GM18511 (cell line): Measurements from ENCODE around the gene WTAP.
A peak's percentile ranks its signal among the peaks of the same experiment; 100 is the strongest.
"Not testable (repeated sequence)": the region's sequence is repeated elsewhere in the genome, so short reads cannot be mapped to it uniquely, and the experiment has no call there.

Source experiments
- ATAC-seq: cut with Tn5 transposase; IDR thresholded peaks from one replicate; pipeline ENCODE4 v1.9.1; 2021; ENCODE audit warnings: mild to moderate bottlenecking, moderate library complexity; ENCODE audit not compliant: unreplicated experiment

Gene WTAP

GRCh38 chr6:159726918-159727716 lies at the start of gene WTAP:
Gene WTAP, plus strand, starts transcription at chr6:159727506. Its CDS starts 8,760 bp downstream, at chr6:159736266.
- peak; percentile 79 for ATAC-seq

GRCh38 chr6:159677506-159678165 lies 49.7 kb upstream of the WTAP start:
- ATAC-seq, result no peak

- no peak for ATAC-seq
Measured at GRCh38 chr6:159678574-159678973, 48.7 kb upstream of the WTAP start.

- peak; percentile 67 for ATAC-seq
Measured at GRCh38 chr6:159679091-159680077, 47.9 kb upstream of the WTAP start.

- ATAC-seq, result no peak
Measured at GRCh38 chr6:159680104-159680503, 47.2 kb upstream of the WTAP start.

- no peak for ATAC-seq
Measured at GRCh38 chr6:159681191-159681880, 46.0 kb upstream of the WTAP start.

- no peak for ATAC-seq
Measured at GRCh38 chr6:159682295-159682694, 45.0 kb upstream of the WTAP start.

GRCh38 chr6:159682810-159683209 lies 44.5 kb upstream of the WTAP start:
- ATAC-seq, result no peak

- ATAC-seq, result no peak
Measured at GRCh38 chr6:159684013-159684304, 43.3 kb upstream of the WTAP start.

- ATAC-seq, result no peak
Measured at GRCh38 chr6:159686040-159686439, 41.3 kb upstream of the WTAP start.

- ATAC-seq, result no peak
Measured at GRCh38 chr6:159686703-159687102, 40.6 kb upstream of the WTAP start.

GRCh38 chr6:159687341-159687740 lies 40.0 kb upstream of the WTAP start:
- no peak for ATAC-seq

- no peak for ATAC-seq
Measured at GRCh38 chr6:159688266-159688905, 38.9 kb upstream of the WTAP start.

GRCh38 chr6:159689001-159689400 lies 38.3 kb upstream of the WTAP start:
- no peak for ATAC-seq

- not testable (repeated sequence) for ATAC-seq
Measured at GRCh38 chr6:159690135-159690534, 37.2 kb upstream of the WTAP start.

GRCh38 chr6:159691133-159691962 lies 36.0 kb upstream of the WTAP start:
- ATAC-seq, result no peak

- ATAC-seq, result no peak
Measured at GRCh38 chr6:159691963-159692287, 35.4 kb upstream of the WTAP start.

GRCh38 chr6:159692303-159693127 lies 34.8 kb upstream of the WTAP start:
- peak; percentile 38 for ATAC-seq
